Upper lobe of left lung (tissue), 4 donors: Measurements from ENCODE around the gene SRPX.

Experiments used
- POLR2A ChIP-seq, 4 donors: fragments of 450-650 bp; IDR thresholded peaks; one replicate each; pipeline ENCODE4 v1.5.1; 2016 to 2017; ENCODE audit warnings: antibody characterized with exemption in 4 of 4, mild to moderate bottlenecking in 2 of 4
- TF ChIP-seq, protein P1 (sequence below), 6 experiments: fragments of 450-650 bp in 4 of 6; fragments of 200-600 bp in 2 of 6; sonication (generic) in 2 of 6; IDR thresholded peaks; one replicate each; pipeline ENCODE4 v1.5.1; 2016 to 2019; ENCODE audit warnings: antibody characterized with exemption in 6 of 6

DNA sequence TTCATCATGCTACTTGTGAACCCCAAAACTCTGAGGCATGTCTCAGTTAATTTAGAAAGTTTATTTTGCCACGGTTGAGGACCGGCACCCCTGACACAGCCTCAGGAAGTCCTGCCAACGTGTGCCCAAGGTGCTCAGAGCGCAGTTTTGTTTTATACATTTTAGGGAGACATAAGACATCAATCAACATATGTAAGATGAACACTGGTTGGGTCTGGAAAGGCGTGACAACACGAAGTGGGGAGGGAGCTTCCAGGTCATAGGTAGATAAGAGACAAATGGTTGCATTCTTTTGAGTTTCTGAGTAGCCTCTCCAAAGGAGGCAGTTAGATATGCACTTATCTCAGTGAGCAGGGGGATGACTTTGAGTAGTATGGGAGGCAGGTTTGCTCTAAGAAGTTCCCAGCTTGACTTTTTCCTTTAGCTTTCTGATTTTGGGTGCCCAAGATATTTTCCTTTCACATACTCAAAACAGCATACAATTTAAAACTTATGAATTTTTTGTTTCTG is 115.4 kb downstream of the SRPX start:
- TF ChIP-seq, protein P1, sequence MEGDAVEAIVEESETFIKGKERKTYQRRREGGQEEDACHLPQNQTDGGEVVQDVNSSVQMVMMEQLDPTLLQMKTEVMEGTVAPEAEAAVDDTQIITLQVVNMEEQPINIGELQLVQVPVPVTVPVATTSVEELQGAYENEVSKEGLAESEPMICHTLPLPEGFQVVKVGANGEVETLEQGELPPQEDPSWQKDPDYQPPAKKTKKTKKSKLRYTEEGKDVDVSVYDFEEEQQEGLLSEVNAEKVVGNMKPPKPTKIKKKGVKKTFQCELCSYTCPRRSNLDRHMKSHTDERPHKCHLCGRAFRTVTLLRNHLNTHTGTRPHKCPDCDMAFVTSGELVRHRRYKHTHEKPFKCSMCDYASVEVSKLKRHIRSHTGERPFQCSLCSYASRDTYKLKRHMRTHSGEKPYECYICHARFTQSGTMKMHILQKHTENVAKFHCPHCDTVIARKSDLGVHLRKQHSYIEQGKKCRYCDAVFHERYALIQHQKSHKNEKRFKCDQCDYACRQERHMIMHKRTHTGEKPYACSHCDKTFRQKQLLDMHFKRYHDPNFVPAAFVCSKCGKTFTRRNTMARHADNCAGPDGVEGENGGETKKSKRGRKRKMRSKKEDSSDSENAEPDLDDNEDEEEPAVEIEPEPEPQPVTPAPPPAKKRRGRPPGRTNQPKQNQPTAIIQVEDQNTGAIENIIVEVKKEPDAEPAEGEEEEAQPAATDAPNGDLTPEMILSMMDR (IDR thresholded peaks at IDR 0.05): no peak
- TF ChIP-seq POLR2A (IDR thresholded peaks at IDR 0.05): no peak
